Bone marrow (tissue), 2 donors: ENCODE data around the gene NFKBIA.
"Not testable (repeated sequence)": the region's sequence is repeated elsewhere in the genome, so short reads cannot be mapped to it uniquely, and the experiment has no call there.

Source experiments
- DNase-seq, 2 donors: peaks; one replicate each; lab custom pipeline; 2025; lab: John Stamatoyannopoulos, UW

Gene NFKBIA

DNA sequence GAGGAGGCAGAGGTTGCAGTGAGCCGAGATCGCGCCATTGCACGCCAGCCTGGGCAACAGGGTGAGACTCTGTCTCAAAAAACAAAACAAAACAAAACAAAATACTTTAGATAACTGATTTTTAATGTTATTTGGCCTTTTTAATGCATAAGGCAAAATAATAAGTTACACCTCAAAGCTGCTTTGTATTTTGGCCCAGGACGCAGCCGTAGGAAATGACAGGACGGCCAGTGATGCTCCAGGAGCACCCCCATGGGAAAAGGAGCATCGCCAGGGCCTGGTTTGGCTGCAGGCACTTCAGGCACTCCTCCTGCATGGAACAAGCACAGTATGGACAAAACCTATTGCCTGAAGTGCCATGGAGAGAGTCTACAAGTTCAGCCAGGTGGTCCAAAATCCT is 3.5 kb upstream of the NFKBIA start:
- DNase-seq: no peak

DNA sequence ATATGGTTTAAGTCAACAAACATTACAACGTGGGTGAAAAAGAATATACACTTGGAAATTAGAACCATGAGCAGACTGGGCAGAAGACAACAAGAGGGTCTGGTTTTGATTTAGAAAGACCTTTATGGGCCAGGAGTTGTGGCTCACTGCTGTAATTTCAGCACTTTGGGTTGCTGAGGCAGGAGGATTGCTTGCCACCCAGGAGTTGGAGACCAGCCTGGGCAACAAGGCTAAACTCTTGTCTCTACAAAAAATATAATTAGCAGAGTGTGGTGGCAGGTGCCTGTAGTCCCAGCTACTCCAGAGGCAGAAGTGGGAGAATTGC is 2.7 kb upstream of the NFKBIA start:
- DNase-seq: no peak

- DNase-seq: peak in 1 of 2 donors; percentile 77
Measured at GRCh38 chr14:35406506-35407305, 2.2 kb upstream of the NFKBIA start.

- DNase-seq: no peak
Measured at GRCh38 chr14:35406090-35406489, 1.5 kb upstream of the NFKBIA start.

GRCh38 chr14:35405304-35405996 is 901 bp upstream of the NFKBIA start:
- DNase-seq: no peak

GRCh38 chr14:35403603-35404448 is 723 bp downstream of the NFKBIA start:
- DNase-seq: peak; percentile 90 to 92

GRCh38 chr14:35403114-35403602 is 1.4 kb downstream of the NFKBIA start:
- DNase-seq: peak in 1 of 2 donors; percentile 63

DNA sequence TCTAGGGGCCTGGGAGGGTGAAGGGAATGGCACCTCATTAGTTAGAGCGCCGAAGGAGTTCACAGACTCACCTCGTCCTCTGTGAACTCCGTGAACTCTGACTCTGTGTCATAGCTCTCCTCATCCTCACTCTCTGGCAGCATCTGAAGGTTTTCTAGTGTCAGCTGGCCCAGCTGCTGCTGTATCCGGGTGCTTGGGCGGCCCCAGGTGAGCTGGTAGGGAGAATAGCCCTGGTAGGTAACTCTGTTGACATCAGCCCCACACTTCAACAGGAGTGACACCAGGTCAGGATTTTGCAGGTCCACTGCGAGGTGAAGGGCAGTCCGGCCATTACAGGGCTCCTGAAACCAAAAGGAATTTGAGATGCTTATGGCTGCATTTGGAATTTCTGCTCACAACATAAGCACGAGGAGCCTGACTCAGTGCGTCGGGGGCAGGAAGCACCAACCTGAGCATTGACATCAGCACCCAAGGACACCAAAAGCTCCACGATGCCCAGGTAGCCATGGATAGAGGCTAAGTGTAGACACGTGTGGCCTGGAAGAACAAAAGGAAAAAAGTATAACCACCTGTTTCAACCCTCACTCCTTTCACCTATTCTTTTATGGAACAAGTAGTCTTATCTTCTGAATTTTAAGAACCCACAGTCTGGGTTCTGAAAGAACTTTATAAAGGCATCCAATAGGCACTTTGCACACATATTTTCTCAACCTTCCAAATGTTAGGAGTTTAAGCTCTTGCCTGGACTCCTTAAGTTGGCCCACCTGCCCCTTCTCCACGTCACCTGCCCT is 2.0 kb downstream of the NFKBIA start:
- DNase-seq: peak in 1 of 2 donors; percentile 23

- DNase-seq: no peak
Measured at GRCh38 chr14:35401422-35402265, 2.9 kb downstream of the NFKBIA start.

DNA sequence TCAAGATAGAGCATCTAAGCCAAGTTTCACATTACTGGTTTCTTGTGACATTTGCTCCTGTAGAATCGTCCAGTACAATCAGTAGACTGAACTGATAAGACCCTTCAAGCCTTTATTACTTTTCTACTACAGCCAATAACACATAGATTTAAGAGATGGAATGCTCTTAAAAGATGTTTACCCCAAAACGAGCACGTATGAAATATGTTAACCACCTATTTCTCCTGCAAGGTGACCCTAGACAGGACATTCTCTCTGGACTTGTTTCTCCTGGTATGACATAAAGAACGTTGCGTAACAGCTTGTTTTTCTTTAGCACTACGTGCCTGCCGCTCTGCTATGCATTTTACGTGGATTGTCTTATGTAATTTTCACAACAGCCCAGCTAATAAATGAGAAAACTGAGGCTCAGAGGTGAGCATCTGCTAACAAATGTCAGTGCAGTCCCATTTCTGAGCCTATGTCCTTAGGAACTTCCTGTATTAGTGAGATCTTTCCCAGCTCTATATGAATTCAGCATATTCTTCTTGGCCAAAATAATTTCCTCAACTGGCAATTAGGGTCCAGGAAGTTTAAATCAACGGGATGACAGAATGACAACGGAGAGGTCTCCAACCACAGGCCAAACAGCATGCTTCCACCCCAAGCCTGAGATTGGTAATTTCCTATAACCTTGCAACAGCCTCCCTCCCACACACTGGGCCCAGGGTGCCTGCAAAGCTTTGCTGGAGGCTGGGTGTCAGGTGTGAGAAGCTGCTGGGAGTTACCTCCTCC is 3.7 kb downstream of the NFKBIA start:
- peak in 1 of 2 donors; percentile 11 for DNase-seq

- peak in 1 of 2 donors; percentile 34 for DNase-seq
Measured at GRCh38 chr14:35399083-35399937, 5.2 kb downstream of the NFKBIA start.

DNA sequence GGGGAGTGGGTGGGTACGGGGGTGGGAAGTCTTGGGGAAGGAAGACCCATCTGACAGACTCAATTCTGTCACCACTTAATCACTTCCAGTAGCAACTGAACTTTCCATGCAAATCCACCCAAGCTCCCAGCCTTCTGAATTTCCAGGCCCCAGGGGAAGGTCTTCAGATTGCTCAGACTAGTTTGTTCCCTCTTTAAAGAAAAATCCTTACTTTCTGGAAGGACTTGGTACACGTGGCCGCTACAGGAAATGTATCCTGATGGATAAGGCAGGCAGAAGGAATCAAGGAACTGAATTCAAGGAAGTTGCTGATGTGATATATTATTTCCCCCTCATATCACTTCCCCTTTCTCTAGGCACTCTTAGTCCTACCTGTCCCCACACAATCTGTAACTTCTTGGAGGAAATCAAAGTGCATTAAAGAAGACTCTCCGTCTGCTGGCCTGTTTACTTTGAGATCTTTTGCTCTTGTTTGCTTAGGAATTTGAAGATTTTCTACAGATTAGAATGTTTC is 6.4 kb downstream of the NFKBIA start:
- no peak for DNase-seq

DNA sequence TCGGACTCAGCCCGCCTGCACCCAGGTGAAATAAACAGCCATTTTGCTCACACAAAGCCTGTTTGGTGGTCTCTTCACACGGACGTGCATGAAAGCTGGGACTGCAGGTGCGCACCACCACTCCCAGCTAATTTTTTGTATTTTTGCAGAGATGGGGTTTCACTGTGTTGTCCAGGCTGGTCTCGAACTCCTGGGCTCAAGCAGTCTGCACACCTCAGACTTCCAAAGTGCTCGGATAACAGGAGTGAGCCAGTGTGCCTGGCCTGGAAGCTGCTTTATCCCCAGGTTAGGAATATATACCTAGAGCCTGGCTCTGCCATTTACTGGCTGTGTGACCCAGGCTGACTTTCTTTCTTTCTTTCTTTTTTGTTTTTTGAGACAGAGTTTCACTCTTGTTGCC is 7.9 kb downstream of the NFKBIA start:
- not testable (repeated sequence) for DNase-seq

DNA sequence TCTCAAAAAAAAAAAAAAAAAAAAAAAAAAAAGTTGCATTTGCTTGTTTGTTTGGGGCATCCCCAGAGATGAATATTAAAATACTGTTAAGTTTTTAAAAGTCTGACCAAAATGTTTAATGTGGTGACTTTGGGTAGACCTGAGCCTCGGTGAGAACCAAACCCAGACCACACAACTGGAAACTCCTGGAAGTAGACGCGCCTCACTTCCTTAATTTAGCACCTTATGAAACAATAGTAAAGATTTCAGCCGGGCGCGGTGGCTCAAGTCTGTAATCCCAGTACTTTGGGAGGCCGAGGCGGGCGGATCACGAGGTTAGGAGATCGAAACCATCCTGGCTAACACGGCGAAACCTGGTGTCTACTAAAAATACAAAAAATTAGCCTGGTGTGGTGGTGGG is 9.3 kb downstream of the NFKBIA start:
- no peak for DNase-seq

- no peak for DNase-seq
Measured at GRCh38 chr14:35394326-35395013, 10.1 kb downstream of the NFKBIA start.

DNA sequence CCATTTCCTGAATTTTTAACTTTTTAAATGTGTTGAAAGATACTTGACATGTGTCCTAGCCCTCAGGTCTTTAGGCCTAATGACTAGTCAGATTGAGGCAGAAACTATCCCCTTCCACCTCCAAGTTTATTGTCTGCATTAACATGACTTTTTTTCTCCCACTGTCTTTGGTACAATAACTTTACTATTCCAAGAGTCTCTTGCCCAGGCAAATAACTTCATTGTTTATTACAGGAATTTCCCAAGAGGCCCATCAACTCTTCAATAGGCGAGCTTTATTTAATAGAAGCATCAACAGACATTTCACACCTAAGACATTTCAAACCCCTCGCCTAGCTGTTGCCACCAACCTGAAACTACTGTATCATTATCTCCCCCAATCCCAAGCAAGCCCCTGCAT is 10.7 kb downstream of the NFKBIA start:
- no peak for DNase-seq

DNA sequence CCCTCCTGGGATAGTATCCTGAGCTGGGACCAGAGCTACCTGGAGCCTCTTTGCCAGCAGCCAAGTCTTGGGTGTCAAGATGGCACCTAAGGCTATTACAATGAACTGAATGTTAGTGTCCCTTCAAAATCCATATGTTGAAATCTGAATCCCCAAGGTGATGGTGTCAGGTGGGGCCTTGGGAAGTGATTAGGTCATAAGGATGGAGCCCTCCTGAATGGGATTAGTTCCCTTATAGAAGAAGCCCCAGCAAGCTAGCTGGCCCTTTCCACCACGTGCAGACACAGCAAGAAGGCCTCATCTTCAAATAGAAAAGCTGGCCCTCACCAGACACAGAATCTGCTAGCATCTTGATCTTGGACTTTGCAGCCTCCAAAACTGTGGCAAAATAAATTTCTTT is 12.4 kb downstream of the NFKBIA start:
- DNase-seq: no peak

GRCh38 chr14:35391388-35391710 is 13.2 kb downstream of the NFKBIA start:
- DNase-seq: no peak
